WTC11 (cell line): Measurements from ENCODE around the gene AGBL4.

Experiments used
- CREM ChIP-seq: sonication (generic); formaldehyde crosslinking; IDR thresholded peaks from 2 replicates; pipeline ENCODE4 v1.8.1; 2022; ENCODE audit warnings: mild to moderate bottlenecking, missing genetic modification reagents, moderate library complexity
- ESRRA ChIP-seq: sonication (generic); formaldehyde crosslinking; IDR thresholded peaks from 2 replicates; pipeline ENCODE4 v1.8.1; 2022; ENCODE audit warnings: mild to moderate bottlenecking, missing genetic modification reagents, borderline replicate concordance
- NR2C2 ChIP-seq: sonication (generic); formaldehyde crosslinking; IDR thresholded peaks from 2 replicates; pipeline ENCODE4 v1.8.0; 2022; ENCODE audit warnings: mild to moderate bottlenecking, missing genetic modification reagents
- ZNF121 ChIP-seq: sonication (generic); formaldehyde crosslinking; IDR thresholded peaks from 2 replicates; pipeline ENCODE4 v1.8.0; 2023; ENCODE audit warnings: missing genetic modification reagents
- ZNF317 ChIP-seq: sonication (generic); formaldehyde crosslinking; IDR thresholded peaks from 2 replicates; pipeline ENCODE4 v1.8.1; 2023; ENCODE audit warnings: low read depth, mild to moderate bottlenecking, moderate library complexity, missing genetic modification reagents, borderline replicate concordance
- ZNF425 ChIP-seq: fragments of 250-450 bp; sonication (Bioruptor Pico); conservative IDR thresholded peaks from 2 replicates; pipeline ENCODE4 v1.9.0; 2021; ENCODE audit warnings: mild to moderate bottlenecking
- TF ChIP-seq, protein P1 (sequence below): sonication (generic); formaldehyde crosslinking; IDR thresholded peaks from 2 replicates; pipeline ENCODE4 v1.8.0; 2022; ENCODE audit warnings: mild to moderate bottlenecking, missing genetic modification reagents
- TF ChIP-seq, protein P2 (sequence below): fragments of 200-600 bp; IDR thresholded peaks from 2 replicates; pipeline ENCODE4 v1.8.0; 2022; ENCODE audit warnings: antibody characterized with exemption
- TF ChIP-seq, protein P3 (sequence below): sonication (generic); formaldehyde crosslinking; IDR thresholded peaks from 2 replicates; pipeline ENCODE4 v1.8.1; 2022; ENCODE audit warnings: low read depth, missing genetic modification reagents, borderline replicate concordance
- TF ChIP-seq, protein P4 (sequence below): sonication (generic); formaldehyde crosslinking; IDR thresholded peaks from 2 replicates; pipeline ENCODE4 v1.8.1; 2023; ENCODE audit warnings: mild to moderate bottlenecking, moderate library complexity, missing genetic modification reagents
- TF ChIP-seq, protein P5 (sequence below): sonication (generic); formaldehyde crosslinking; IDR thresholded peaks from 2 replicates; pipeline ENCODE4 v1.8.1; 2023; ENCODE audit warnings: mild to moderate bottlenecking, missing genetic modification reagents
- TF ChIP-seq, protein P6 (sequence below): sonication (generic); formaldehyde crosslinking; conservative IDR thresholded peaks from 2 replicates; pipeline ENCODE4 v1.8.1; 2022; ENCODE audit warnings: mild to moderate bottlenecking, missing genetic modification reagents

- TF ChIP-seq, protein P1, sequence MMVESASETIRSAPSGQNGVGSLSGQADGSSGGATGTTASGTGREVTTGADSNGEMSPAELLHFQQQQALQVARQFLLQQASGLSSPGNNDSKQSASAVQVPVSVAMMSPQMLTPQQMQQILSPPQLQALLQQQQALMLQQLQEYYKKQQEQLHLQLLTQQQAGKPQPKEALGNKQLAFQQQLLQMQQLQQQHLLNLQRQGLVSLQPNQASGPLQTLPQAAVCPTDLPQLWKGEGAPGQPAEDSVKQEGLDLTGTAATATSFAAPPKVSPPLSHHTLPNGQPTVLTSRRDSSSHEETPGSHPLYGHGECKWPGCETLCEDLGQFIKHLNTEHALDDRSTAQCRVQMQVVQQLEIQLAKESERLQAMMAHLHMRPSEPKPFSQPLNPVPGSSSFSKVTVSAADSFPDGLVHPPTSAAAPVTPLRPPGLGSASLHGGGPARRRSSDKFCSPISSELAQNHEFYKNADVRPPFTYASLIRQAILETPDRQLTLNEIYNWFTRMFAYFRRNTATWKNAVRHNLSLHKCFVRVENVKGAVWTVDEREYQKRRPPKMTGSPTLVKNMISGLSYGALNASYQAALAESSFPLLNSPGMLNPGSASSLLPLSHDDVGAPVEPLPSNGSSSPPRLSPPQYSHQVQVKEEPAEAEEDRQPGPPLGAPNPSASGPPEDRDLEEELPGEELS (CRISPR knock-in tag), result no peak
- no peak for TF ChIP-seq ZNF317 (CRISPR knock-in tag)
- TF ChIP-seq, protein P2, sequence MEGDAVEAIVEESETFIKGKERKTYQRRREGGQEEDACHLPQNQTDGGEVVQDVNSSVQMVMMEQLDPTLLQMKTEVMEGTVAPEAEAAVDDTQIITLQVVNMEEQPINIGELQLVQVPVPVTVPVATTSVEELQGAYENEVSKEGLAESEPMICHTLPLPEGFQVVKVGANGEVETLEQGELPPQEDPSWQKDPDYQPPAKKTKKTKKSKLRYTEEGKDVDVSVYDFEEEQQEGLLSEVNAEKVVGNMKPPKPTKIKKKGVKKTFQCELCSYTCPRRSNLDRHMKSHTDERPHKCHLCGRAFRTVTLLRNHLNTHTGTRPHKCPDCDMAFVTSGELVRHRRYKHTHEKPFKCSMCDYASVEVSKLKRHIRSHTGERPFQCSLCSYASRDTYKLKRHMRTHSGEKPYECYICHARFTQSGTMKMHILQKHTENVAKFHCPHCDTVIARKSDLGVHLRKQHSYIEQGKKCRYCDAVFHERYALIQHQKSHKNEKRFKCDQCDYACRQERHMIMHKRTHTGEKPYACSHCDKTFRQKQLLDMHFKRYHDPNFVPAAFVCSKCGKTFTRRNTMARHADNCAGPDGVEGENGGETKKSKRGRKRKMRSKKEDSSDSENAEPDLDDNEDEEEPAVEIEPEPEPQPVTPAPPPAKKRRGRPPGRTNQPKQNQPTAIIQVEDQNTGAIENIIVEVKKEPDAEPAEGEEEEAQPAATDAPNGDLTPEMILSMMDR, result no peak
- TF ChIP-seq, protein P3, sequence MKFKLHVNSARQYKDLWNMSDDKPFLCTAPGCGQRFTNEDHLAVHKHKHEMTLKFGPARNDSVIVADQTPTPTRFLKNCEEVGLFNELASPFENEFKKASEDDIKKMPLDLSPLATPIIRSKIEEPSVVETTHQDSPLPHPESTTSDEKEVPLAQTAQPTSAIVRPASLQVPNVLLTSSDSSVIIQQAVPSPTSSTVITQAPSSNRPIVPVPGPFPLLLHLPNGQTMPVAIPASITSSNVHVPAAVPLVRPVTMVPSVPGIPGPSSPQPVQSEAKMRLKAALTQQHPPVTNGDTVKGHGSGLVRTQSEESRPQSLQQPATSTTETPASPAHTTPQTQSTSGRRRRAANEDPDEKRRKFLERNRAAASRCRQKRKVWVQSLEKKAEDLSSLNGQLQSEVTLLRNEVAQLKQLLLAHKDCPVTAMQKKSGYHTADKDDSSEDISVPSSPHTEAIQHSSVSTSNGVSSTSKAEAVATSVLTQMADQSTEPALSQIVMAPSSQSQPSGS, result no peak
- TF ChIP-seq, protein P4, sequence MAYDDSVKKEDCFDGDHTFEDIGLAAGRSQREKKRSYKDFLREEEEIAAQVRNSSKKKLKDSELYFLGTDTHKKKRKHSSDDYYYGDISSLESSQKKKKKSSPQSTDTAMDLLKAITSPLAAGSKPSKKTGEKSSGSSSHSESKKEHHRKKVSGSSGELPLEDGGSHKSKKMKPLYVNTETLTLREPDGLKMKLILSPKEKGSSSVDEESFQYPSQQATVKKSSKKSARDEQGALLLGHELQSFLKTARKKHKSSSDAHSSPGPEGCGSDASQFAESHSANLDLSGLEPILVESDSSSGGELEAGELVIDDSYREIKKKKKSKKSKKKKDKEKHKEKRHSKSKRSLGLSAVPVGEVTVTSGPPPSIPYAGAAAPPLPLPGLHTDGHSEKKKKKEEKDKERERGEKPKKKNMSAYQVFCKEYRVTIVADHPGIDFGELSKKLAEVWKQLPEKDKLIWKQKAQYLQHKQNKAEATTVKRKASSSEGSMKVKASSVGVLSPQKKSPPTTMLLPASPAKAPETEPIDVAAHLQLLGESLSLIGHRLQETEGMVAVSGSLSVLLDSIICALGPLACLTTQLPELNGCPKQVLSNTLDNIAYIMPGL, result no peak
- no peak for TF ChIP-seq ESRRA (CRISPR knock-in tag)
- TF ChIP-seq ZNF425, result no peak
- no peak for TF ChIP-seq CREM
- TF ChIP-seq NR2C2 (CRISPR knock-in tag), result no peak
- TF ChIP-seq, protein P5, sequence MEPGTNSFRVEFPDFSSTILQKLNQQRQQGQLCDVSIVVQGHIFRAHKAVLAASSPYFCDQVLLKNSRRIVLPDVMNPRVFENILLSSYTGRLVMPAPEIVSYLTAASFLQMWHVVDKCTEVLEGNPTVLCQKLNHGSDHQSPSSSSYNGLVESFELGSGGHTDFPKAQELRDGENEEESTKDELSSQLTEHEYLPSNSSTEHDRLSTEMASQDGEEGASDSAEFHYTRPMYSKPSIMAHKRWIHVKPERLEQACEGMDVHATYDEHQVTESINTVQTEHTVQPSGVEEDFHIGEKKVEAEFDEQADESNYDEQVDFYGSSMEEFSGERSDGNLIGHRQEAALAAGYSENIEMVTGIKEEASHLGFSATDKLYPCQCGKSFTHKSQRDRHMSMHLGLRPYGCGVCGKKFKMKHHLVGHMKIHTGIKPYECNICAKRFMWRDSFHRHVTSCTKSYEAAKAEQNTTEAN (CRISPR knock-in tag), result no peak
- no peak for TF ChIP-seq ZNF121 (CRISPR knock-in tag)
- TF ChIP-seq, protein P6, sequence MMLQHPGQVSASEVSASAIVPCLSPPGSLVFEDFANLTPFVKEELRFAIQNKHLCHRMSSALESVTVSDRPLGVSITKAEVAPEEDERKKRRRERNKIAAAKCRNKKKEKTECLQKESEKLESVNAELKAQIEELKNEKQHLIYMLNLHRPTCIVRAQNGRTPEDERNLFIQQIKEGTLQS (CRISPR knock-in tag), result no peak
These were observed 417.7 kb downstream of the AGBL4 start for GRCh38 chr1:49606082-49606481.
